ENCODE measurements around the gene SLC2A2.

Gene SLC2A2

DNA sequence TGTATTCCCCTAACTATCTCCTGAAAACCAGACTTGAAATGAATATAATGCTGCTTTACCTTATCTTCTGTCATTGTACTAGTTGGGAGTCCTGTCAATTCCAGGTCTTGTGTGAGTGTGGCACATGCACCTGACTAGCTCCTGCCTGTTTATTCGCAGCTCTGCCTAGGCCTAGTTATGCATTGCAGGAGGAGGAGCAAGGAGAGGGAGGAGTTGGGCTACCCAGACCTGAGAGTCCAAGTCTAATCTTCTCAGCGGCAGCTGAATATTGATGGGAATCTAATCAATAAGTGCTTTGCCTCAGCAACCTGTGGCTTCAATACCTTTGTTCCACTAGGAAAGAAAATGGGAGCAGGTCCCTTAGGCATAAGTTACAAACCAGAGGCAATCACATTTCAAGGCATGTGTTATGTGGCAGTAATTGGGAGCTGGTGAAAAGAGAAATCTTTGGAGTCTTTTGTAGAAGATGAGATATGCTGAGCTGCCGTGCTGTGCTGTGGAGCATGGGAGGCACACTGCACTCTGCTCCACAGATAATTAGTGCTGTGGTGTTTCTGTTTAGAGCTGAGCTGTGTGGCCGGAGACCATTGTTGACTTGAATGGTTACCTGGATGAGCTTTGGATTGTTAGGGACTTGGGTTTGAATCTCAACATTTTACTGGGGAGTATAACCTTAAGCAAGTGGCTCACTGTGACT is at the start of gene SLC2A2:
Gene SLC2A2 (minus strand): TSS at position 124 of the 697 bp plus-strand sequence. CDS start 50 bp downstream, at position 74.
- no peak for DNase-seq (ENCODE audit: low read depth in 2 of 2)

DNA sequence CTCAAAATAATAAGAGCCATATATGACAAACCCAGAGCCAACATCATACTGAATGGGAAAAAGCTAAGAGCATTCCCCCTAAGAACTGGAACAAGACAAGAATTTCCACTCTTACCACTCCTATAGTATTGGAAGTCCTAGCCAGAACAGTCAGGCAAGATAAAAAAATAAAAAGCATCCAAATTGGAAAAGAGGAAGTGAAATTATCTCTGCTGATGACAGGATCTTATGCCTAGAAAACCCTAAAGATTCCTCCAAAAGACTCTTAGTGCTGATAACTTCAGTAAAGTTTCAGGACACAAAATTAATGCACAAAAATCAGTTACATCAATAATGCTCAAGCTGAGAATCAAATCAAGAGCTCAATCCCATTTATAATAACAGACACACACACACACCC is 45.9 kb upstream of the SLC2A2 start:
- DNase-seq (ENCODE audit: low read depth in 2 of 2) = no peak

GRCh38 chr3:171068658-171069057 is 42.1 kb upstream of the SLC2A2 start:
- DNase-seq (ENCODE audit: low read depth in 2 of 2) = no peak

- no peak for DNase-seq (ENCODE audit: low read depth in 2 of 2)
These were observed 39.7 kb upstream of the SLC2A2 start for GRCh38 chr3:171066206-171066605.

- DNase-seq (ENCODE audit: low read depth in 2 of 2) = no peak
These were observed 39.2 kb upstream of the SLC2A2 start for GRCh38 chr3:171065732-171066131.

- DNase-seq (ENCODE audit: low read depth in 2 of 2) = no peak
These were observed 37.9 kb upstream of the SLC2A2 start for GRCh38 chr3:171064461-171064860.

DNA sequence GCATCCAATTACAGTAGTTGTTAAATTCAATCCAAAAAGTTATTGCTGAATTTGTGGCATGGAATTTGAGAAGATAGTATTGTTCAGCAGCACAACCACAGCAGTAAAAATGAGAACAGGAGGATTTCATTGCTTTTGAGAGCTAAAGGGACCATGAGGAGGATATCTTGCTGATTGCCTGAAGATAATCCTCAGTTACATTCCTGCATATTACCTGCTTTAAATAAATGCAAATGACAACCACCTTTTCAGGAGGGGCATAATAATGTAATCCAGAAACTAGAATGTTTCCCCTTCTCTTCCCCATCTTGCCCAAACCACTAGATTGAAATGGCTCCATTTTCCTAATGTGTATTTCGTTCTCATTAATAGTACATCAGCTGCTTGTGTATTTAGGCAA is 35.2 kb upstream of the SLC2A2 start:
- no peak for DNase-seq (ENCODE audit: low read depth in 2 of 2)

- no peak for DNase-seq (ENCODE audit: low read depth in 2 of 2)
These were observed 33.5 kb upstream of the SLC2A2 start for GRCh38 chr3:171059978-171060377.

DNA sequence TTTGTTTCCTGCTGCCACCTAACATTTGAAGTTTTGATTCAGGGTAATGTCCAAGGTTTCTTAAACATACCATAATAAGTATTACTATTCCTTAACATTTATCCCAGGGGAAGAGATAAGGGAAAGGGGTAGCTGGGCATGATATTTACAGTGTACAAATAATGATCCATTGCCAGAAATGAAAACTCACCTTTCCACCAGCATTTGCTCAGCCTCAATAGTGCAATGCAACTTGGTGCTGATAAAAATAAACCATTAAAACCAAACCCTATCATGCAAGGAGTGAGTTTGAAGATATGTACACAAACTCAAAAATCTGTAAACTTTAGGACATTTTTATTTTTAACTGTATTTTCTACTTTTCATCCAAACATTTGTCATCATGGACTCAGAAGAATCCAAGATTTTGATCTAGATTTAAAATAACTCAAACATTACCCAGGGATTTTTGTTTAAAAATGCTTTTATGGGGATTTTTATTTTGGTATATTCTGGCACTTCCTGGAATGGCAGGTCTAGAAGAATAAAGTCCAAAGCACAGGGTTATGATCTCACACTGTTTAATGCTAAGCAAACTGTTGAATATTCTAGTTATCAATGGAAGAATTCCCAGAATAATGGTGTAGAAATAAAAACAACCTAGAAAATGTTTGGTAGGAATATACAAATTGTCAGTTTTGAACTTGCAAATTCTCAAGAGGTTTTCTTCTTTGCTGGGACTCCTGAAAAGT is 32.5 kb upstream of the SLC2A2 start:
- no peak for DNase-seq (ENCODE audit: low read depth in 2 of 2)

DNA sequence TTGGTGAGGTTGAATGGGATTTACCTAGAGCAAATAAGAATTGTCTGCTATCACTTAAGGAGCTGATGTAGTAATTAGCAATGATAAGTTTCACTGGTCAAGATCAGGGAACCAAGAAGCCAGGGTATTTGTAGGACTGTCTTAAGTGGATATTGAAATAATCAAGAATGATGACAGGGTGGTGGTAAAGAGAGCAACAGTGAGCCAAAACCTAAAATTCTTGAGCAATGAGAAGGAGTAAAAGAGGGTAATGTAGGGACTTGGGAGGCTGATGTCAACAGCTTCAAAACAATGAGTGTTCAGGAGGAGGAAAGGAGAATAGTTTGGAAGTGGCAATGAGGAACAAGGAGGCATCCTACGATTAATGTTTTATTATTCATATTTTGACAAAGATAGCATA is 31.5 kb upstream of the SLC2A2 start:
- peak in 1 of 2 experiments; percentile 8 for DNase-seq (ENCODE audit: low read depth in 2 of 2)

DNA sequence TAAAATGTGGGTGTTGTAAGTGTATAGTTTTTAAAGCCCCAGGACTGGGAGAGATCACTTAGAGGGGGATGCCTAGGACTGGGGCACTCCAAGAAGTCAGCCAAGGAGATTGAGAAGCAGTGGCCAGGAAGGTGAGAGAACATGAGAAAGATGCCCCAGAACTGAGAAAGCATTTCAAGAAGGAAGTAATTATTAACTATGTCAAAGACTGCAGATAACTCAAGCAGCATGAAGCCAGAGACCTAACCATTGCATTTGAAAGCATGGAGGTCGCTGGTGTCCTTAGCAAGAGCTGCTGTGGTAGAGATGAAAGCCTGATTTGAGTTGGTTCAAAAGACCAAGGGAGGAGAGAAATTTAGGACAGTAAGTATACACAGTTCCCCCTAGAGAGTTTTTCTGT is 30.6 kb upstream of the SLC2A2 start:
- no peak for DNase-seq (ENCODE audit: low read depth in 2 of 2)

DNA sequence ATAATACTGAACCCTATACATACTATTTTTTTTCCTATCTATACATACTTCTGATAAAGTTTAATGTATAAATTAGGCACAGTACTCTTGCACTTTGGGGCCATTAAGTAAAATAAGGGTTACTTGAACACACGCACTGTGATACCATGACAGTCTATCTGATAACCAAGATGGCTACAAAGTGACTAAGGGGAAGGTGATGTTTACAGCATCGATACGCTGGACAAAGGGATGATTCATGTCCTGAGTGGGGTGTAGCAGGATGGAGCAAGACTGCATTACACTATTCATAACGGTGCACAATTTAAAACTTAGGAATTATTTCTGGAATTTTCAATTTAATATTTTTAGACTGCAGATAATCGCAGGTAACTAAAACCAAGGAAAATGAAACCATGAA is 30.0 kb upstream of the SLC2A2 start:
- no peak for DNase-seq (ENCODE audit: low read depth in 2 of 2)

- DNase-seq (ENCODE audit: low read depth in 2 of 2) = peak in 1 of 2 experiments; percentile 10
These were observed 29.0 kb upstream of the SLC2A2 start for GRCh38 chr3:171055336-171056178.

DNA sequence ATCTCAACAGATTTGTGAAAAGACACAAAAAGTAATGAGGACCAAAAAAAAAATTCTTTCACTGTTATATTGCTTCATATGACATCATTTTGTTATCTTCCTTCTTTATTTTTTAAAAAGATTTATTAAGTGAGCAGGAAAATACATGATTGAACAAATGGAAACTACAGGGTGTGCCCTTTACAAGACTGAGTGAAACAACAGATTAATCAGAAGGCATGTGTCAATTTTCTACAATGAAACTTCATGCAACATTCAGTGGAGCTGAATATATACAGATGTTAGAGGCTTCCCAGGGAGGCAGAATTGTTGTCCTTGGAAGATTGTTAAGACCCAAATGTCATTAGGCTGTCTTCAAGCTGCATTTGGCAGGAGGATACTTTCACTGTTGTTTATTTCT is 28.4 kb upstream of the SLC2A2 start:
- no peak for DNase-seq (ENCODE audit: low read depth in 2 of 2)

DNA sequence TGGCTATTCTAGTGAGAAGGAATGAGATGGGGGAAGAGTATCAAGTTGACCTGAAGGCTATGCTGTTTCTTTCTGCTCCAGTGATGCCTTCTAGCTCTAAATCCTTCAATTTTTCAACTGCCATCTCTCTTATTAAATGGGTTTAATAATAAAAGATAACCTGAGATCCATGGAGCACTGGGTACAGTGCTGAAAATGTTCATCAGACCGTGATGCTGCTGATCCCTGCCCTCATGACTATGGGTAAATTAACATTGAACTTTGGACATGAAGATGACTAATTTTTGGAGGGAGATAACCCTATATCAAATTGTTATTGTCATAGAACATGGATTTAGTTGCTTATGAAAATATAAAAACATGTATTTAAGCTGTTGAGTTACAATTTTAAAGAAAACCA is 27.7 kb upstream of the SLC2A2 start:
- DNase-seq (ENCODE audit: low read depth in 2 of 2) = no peak

DNA sequence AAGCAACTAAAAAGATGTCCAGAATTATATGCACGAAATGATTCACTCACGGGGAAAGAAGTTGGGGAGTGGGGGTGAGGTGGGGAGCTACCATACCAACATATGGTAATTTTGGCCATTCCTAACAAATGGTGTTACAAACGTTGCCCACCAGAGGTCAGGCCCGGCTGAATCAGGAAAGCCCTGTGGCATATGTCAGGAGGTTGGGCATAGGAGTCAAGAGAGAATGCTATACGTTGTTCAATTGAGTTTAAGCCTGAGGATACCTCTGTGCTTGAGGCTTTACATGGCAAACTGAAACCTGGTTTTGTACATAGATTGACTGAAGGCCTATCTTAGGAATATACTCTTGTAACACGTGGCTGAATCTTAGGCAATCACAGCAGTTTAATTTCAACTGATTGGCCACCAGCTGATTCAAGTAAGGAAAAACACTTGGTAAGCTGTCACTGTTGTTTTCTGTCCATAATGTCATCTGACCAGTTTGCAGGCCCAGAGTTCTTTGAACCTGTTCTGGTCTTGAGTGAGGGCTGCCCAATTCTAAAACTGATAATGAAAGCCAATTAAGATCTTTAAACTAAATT is 23.4 kb upstream of the SLC2A2 start:
- DNase-seq (ENCODE audit: low read depth in 2 of 2) = peak in 1 of 2 experiments; percentile 28

- no peak for DNase-seq (ENCODE audit: low read depth in 2 of 2)
These were observed 20.2 kb upstream of the SLC2A2 start for GRCh38 chr3:171046760-171047159.

GRCh38 chr3:171044835-171045793 is 18.6 kb upstream of the SLC2A2 start:
- no peak for DNase-seq (ENCODE audit: low read depth in 2 of 2)

- no peak for DNase-seq (ENCODE audit: low read depth in 2 of 2)
These were observed 17.9 kb upstream of the SLC2A2 start for GRCh38 chr3:171044384-171044783.

- DNase-seq (ENCODE audit: low read depth in 2 of 2) = no peak
These were observed 13.2 kb upstream of the SLC2A2 start for GRCh38 chr3:171039674-171040073.

- DNase-seq (ENCODE audit: low read depth in 2 of 2) = no peak
These were observed 11.8 kb upstream of the SLC2A2 start for GRCh38 chr3:171038342-171038741.

All from fibroblast of skin of left biceps (primary cell).